22Rv1 (cell line): Measurements from ENCODE around the gene MACIR.

ENCODE experiments used
- H3K27ac ChIP-seq: fragments of 450-650 bp; 2 replicates; pipeline ENCODE4 v1.5.1; 2017
- CTCF ChIP-seq: fragments of 450-650 bp; IDR thresholded peaks from 2 replicates; pipeline ENCODE4 v1.5.1; 2017; ENCODE audit warnings: mild to moderate bottlenecking
- ZFX ChIP-seq: fragments of 450-650 bp; IDR thresholded peaks from 2 replicates; pipeline ENCODE4 v1.6.1; 2017; ENCODE audit warnings: antibody characterized with exemption, borderline replicate concordance

The MACIR gene

GRCh38 chr5:103298117-103298516 is 39.6 kb downstream of the MACIR start:
- no peak for TF ChIP-seq CTCF

GRCh38 chr5:103298607-103299188 is 40.1 kb downstream of the MACIR start:
- TF ChIP-seq ZFX (no peak), CTCF (no peak)
- no peak overlapping the region for H3K27ac ChIP-seq

More at GRCh38 chr5:103298117-103298516, 39.6 kb downstream of the MACIR start:
- no peak overlapping the region for H3K27ac ChIP-seq

GRCh38 chr5:103305809-103306208 is 47.2 kb downstream of the MACIR start:
- TF ChIP-seq CTCF (no peak), ZFX (no peak)
- no peak overlapping the region for H3K27ac ChIP-seq

- no peak for TF ChIP-seq CTCF
Observed at GRCh38 chr5:103307470-103307869, 48.9 kb downstream of the MACIR start.

GRCh38 chr5:103308774-103309173 is 50.2 kb downstream of the MACIR start:
- H3K27ac ChIP-seq = no peak overlapping the region
- TF ChIP-seq ZFX (no peak), CTCF (no peak)

More at GRCh38 chr5:103307470-103307869, 48.9 kb downstream of the MACIR start:
- no peak overlapping the region for H3K27ac ChIP-seq

- TF ChIP-seq ZFX (no peak), CTCF (no peak)
- no peak overlapping the region for H3K27ac ChIP-seq
Observed at GRCh38 chr5:103313056-103313455, 54.5 kb downstream of the MACIR start.

- TF ChIP-seq CTCF (no peak), ZFX (no peak)
- H3K27ac ChIP-seq = no peak overlapping the region
Observed at GRCh38 chr5:103315455-103315854, 56.9 kb downstream of the MACIR start.
